Activated naive CD4-positive, alpha-beta T cell (primary cell): ENCODE measurements around the gene MAP4K3.

Source experiments
- DNase-seq, 4 experiments: peaks; one replicate each; lab custom pipeline; 2025; lab: John Stamatoyannopoulos, UW

Gene MAP4K3

GRCh38 chr2:39241588-39241987 lies 195.5 kb downstream of the MAP4K3 start:
- no peak for DNase-seq

- DNase-seq: no peak
Observed at GRCh38 chr2:39240758-39241157, 196.3 kb downstream of the MAP4K3 start.

GRCh38 chr2:39234754-39235153 lies 202.3 kb downstream of the MAP4K3 start:
- no peak for DNase-seq

- DNase-seq: no peak
Observed at GRCh38 chr2:39232141-39232540, 204.9 kb downstream of the MAP4K3 start.

- no peak for DNase-seq
Observed at GRCh38 chr2:39228413-39229209, 208.5 kb downstream of the MAP4K3 start.

DNA sequence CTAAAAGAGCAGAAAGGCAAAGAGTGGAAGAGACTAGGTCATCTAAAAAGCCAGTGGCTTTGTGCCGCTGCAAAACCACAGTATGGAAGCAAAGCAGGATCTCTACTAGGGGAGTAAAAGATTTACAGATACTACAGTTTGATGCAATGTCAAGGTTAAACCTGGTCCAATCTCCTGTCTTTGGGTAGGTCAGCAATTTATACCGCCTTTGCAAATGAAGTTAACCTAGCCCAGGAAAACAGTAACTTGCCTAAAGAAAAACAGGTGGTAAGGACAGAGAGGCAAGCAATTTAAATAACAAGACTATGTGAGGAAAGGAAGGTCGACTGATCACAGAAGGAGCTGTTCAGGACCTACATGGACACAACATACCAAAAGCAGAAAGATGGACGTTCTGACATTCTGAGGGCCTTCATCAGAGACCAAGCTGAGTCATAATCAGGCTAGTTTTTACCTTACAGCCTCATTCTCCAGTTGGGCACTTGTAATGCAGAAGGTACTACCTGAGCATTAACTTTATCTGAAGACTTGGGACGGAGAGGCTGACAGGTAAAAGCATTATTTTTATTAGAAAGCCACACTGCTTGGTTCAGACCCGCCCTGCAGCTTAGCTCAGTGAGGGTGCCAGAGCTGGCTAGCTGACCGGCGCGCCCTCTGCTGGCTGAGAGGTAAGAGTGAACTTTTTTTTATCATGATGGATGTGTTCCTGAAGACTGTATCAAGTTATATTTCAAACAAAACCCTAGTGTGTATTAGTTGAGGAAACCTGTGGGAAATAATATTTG lies 209.3 kb downstream of the MAP4K3 start:
- peak; percentile 50 to 75 (median 58) for DNase-seq

GRCh38 chr2:39225567-39225966 lies 211.5 kb downstream of the MAP4K3 start:
- no peak for DNase-seq

DNA sequence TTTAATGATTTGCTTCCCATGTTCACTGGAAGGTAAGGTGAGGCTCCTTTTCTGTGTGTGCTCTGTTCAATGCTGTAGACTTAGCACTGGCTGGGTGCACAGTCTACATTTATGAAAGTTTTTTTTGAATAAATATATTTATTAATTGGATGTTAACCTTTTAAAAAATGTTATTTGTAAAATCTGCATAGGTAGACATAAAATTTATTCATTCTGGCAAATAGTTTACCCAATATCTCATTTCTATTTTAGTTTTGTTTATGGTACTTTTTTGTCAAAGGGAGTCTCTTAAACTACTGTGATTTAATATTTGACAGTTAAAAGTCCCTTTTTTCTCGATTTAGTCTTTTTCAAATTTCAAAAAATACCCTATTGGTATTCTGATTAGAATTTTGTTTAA lies 213.2 kb downstream of the MAP4K3 start:
- DNase-seq: no peak

- DNase-seq: no peak
Observed at GRCh38 chr2:39221459-39221858, 215.6 kb downstream of the MAP4K3 start.

- DNase-seq: no peak
Observed at GRCh38 chr2:39220136-39220535, 216.9 kb downstream of the MAP4K3 start.

DNA sequence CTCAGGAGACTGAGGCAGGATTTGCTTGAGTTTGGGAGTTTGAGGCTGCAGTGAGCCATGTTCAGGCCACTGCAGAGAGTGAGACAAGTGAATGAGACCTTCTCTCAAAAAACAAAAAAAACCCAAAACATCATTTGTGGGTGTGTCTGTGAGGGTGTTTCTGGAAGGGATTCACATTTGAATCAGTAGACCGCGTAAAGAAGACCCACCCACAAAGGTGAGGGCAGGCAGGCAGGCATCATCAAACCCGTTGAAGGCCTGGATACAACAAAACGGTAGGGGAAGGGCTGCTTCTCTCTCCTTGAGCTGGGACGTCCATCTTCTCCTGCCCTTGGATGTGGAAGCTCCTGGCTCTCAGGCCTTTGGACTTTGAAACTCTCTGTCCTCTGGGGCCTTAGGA lies 218.7 kb downstream of the MAP4K3 start:
- DNase-seq: no peak

GRCh38 chr2:39217192-39217550 lies 219.9 kb downstream of the MAP4K3 start:
- no peak for DNase-seq

DNA sequence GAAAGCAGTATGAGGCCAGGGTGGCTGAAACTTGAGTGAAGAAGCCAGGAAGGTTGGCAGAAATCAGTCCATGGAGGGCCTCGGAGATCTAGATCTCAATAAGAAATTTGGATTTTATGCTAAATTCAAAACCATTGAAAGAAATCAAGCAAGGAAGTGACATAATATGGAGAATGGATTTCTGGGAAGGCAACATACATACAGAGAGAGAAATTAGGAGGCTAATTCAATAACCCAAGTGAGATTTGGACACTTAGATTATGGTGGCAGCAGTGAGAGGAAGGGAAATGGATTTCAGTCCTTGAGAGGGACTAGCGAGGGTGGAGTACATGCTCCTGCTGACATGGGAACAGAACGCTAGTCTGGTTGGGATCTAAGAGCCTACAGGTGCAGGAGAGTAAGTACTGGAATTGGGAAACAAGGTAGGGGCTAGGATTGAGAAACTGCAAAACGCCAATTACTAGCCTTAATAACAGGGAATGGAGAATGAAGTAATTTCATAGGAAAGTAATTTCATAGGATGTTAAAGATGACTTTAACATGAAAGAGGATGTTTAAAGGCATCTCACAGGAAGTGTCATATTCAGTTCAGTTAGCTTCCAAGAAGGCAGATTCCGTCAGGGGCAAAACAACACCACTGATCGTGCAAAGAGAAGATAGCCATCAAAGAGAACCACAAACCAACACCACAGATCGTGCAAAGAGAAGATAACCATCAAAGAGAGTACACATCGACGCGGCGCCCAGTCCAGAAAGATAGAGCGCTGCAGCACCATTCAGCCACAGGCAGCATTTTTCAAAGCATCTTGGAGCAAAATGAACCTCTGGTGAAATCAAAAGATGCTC lies 220.5 kb downstream of the MAP4K3 start:
- peak in 2 of 4 experiments; percentile 21 to 26 for DNase-seq

GRCh38 chr2:39215545-39215944 lies 221.5 kb downstream of the MAP4K3 start:
- no peak for DNase-seq

DNA sequence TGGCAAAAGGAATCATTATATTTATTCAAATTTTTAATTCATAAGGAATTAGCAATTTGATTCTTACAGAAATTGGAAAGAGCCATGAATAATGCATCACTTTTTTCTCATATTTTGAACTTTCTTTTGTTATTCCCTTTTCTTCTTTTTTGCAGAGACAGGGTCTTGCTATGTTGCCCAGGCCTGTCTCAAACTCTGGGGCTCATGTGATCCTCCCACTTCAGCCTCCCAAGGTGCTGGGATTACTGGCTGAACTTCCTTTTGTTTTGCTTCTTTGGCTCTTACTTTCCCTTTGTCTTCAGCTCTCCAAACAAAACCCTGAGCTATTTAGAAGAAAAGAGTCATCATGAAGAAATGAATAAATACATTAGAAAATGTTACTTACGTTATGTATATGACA lies 224.1 kb downstream of the MAP4K3 start:
- DNase-seq: no peak

DNA sequence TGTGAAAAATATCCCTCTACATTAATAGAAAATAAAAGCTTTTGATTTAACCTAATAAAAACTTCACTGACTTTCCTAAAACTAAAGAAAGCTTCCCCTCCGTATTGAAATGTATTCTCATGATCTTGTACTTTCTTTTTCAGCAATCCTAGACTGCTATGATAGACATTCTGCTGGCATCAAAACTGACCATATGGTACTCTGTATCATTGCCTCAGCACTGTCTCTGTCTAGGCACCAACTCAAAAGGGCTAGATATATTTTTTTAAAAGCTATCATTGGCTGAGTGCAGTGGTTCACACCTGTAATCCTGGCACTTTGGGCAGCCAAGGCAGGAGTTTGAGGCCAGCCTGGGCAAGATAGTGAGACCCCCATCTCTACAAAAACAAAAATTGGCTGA lies 226.2 kb downstream of the MAP4K3 start:
- DNase-seq: no peak

DNA sequence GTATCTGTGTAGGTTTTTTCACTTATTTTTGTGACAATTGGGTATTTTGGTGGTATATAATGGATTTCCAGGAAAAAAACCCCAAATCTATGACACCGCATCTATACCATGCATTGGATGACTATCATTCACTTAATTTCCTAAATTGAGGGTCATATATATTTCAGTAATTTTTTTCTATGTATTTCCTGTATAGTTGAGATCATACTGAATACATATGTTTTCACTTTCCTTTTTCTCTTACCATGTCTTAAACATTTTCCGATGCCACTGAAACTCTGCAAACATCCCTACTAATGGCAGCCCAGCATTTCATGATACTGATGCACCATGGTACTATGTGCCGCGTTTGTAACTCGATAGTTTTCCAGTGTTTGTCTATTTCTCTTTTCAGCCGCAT lies 233.7 kb downstream of the MAP4K3 start:
- no peak for DNase-seq

DNA sequence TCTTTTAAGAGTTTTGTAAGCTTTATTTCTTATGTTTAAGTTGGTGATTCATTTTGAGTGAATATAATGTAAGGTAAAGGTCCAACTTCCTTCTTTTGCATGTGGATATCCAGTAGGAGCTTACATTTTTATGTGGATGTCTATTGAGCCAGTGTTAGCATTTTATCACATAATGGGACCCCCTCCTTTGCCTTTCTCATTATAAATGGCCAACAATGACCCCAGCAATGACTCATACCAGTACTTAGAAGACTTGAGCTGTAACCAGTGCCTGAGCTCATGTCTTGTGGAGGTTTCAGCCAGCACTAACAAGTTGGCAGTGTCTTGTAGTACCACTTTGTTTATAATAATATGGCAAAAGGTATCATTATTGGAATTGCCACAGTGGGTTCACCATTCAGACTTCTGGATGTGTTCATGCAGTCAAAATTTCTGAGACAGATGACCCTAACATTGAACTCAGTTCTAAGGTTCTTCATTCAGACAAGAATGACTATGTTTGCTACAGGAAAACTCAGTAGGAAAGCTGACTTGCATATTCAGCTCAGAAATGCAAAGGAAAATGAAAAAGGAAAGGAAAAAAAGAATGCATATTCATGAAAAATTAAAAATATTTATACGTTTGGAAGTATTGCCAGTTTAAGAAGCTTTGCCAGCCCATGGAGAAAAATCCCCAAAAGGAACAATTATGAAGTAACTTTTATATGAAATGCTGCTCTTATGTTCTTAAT lies 234.3 kb downstream of the MAP4K3 start:
- DNase-seq: no peak
